Sigmoid colon (tissue), 4 donors: ENCODE results near the gene FMNL2.

Experiments used
- CTCF ChIP-seq, 4 experiments: fragments of 450-650 bp in 3 of 4; fragments of 200-600 bp in 1 of 4; IDR thresholded peaks; one replicate each; pipeline ENCODE4 v1.5.1; 2016 to 2019; ENCODE audit warnings: antibody characterized with exemption in 4 of 4, mild to moderate bottlenecking in 3 of 4, moderate library complexity in 2 of 4
- EP300 ChIP-seq, 4 donors: sonication (generic); formaldehyde crosslinking; IDR thresholded peaks; one replicate each; pipeline ENCODE4 v1.6.1; 2017; ENCODE audit warnings: antibody characterized with exemption in 4 of 4
- POLR2A ChIP-seq, 2 donors: fragments of 450-650 bp; IDR thresholded peaks; one replicate each; pipeline ENCODE4 v1.6.1; 2016; ENCODE audit warnings: antibody characterized with exemption in 2 of 2, mild to moderate bottlenecking in 2 of 2, moderate library complexity in 2 of 2
- POLR2AphosphoS5 ChIP-seq, 4 donors: sonication (generic); formaldehyde crosslinking; IDR thresholded peaks; one replicate each; pipeline ENCODE4 v1.6.1; 2017; ENCODE audit warnings: antibody characterized with exemption in 4 of 4

- TF ChIP-seq CTCF (IDR thresholded peaks at IDR 0.05) (no peak), POLR2A (IDR thresholded peaks at IDR 0.05) (no peak), POLR2AphosphoS5 (IDR thresholded peaks at IDR 0.05) (no peak), EP300 (IDR thresholded peaks at IDR 0.05) (no peak)
Measured at GRCh38 chr2:152320814-152321213, 14.2 kb upstream of the FMNL2 start.
